ENCODE measurements around the gene EMP2.
"Not testable (repeated sequence)": the region's sequence is repeated elsewhere in the genome, so short reads cannot be mapped to it uniquely, and the experiment has no call there.

The EMP2 gene, protein sequence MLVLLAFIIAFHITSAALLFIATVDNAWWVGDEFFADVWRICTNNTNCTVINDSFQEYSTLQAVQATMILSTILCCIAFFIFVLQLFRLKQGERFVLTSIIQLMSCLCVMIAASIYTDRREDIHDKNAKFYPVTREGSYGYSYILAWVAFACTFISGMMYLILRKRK

DNA sequence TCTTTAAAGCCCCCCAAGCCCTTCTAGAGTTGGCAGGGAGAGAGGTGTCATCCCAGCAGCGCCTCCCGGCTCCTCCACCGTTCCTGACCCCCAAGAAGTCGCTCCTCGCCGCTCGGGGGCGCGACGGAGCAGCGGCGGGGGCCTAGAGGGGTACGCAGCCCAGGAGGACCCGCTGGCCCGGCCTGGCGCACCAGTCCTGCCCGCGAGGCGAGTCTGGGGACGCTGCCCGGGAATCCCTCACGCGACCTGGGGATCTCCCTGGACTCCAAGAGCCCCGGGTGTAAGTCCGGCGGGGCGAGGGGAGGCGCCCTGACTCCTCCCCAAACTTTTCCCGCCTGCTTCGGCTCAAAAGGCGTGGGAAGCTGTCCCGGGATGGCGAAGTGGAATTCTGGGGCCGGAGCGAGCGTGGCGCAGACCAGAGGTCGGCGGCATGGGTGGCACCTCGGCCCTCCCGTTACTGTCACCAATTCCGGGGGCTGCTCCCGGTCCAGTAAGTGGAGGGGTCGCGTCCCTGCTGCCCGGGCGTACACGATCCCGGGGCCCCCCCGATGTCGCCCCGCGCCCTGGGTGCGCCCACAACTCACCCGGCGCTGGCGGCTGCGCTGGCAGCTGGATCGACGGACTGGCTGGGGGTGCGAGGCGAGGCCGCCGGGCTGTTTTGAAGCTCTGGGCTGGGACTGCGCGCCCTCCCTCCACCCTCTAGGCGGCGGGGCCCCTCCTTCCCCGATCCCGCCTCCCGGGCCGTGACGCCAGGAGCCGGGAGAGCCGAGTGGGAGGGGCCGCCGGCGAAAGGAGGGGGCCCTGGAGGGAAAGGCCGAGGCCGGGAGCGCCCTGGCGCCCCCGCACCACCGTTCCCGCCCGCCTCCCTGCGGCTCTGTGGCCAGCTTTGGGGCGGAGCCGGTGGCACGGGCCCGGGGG, at the start of gene EMP2:
TSS of gene EMP2 (minus strand) at position 634 of the 918 bp plus-strand sequence. CDS start 32,981 bp downstream, outside the sequence.
- DNase-seq, result no peak

DNA sequence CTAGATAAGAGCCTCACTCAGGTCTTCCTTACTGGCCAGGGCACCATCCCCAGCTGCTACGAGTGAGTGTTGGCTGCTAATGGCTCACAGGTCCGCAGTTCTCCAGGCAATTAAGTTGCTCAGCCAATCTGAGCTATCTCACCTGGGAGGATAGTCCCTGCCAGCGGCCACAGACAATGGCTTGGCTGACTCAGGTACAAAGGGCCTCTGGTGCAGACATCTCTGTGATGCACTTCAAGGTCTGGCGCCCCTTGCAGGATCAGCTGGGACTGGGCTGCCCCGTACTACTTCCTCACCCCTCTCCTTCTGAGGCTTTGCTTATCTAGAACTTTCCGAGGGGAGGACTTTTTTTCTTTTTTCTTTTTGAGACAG, 49.2 kb upstream of the EMP2 start:
- no peak for DNase-seq

DNA sequence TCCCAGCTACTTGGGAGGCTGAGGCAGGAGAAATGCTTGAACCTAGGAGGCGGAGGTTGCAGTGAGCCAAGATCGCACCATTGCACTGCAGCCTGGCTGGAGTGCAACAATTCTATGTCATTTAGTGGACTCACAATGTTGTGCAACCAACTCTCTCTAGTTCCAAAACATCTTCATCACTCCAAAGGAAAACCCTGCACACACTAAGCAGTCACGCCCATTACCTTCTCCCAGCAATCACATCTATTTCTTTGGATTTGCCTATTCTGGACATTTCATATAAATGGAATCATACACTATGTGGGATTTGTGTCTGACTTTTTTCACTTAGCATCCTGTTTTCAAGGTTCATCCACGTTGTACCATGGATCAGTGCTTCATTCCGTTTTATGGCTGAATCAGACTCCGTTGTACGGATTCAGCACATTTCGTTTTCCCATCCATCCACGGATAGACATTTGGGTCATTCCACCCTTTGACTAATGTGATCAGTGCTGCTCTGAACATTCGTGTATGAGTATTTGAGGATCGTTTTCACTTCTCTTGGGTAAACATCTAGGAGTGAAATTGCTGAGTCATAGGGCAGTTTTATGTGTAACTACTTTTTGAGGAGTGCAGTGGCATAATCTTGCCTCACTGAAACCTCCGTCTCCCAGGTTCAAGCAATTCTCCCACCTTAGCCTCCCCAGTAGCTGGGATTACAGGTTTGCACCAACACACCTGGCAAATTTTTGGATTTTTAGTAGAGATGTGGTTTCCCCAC, 45.4 kb upstream of the EMP2 start:
- DNase-seq, result no peak

DNA sequence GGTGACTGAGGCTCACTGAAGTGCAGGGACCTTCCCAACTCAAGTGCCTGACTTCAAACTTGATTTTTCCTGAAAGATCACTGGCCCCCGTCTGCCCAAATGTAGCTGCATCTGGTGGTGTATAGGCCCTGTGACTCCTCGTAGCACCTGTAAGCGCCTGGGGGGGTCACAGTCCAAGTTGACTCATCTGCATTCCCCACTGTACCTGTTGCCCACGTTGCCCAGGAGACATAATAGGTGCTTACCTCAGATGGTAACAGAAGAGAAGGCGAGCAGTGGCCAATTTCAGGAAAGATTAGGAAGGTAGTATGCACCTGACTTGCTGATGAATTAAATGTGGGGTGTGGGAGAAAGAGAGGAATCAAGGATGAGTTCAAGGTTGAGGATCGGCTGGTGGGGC, 44.1 kb upstream of the EMP2 start:
- DNase-seq, result no peak

DNA sequence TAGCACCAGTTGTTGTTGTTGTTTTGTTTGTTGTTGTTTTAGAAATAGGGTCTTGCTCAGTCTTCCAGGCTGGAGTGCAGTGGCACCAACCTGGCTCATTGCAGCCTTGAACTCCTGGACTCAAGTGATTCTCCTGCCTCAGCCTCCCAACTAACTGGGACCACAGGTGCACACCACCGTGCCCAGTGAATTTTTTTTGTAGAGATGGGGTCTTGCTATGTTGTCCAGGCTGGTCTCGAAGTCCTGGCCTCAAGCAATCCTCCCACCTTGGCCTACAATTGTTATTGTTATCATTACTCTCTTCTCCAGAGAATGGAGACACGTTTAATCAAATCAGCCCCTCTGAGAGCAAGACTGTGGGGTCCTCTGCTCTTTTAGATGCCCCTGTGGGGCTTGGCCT, 42.7 kb upstream of the EMP2 start:
- no peak for DNase-seq

DNA sequence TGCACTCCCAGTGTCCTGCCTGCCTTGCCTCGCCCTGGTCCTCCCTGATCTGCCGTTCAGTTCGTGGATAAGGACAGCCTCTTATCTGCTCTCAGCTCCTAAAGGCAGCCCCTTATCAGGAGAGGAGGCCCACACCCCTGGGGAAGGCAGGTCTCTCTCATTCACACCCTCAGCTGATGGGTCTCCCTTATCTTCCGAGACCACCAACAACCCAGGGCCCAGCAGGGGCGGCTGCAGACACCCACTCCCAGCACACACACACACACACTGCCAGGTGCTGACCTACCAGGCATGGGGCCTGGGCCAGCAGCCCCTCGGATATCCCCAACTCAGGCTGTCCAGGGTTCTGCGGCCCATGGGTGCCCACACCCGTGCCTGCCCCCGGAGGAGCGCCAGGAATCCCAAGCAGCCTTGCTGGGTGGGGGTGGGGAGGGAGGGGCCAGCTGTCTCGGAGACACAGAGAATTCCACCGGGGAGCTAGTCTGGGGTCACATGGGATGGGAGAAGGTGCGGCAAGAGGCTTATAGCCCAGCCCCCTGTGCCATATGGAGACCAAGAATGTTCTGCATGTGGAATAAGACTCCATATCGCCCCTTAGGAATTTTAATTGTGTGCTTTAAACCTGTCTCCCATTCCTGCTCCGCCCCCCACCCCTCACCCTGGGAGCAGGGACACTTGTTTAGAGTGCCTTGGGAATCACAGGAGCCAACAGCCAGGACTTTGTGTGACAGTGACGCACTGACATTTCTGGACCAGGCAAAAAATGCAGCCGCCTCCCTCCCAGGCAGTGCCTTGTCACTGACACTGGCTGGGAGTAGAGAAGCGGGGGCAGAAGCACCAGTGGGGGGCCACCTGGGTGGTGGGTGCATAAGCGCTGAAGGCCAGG, 41.9 kb upstream of the EMP2 start:
- DNase-seq, result no peak

DNA sequence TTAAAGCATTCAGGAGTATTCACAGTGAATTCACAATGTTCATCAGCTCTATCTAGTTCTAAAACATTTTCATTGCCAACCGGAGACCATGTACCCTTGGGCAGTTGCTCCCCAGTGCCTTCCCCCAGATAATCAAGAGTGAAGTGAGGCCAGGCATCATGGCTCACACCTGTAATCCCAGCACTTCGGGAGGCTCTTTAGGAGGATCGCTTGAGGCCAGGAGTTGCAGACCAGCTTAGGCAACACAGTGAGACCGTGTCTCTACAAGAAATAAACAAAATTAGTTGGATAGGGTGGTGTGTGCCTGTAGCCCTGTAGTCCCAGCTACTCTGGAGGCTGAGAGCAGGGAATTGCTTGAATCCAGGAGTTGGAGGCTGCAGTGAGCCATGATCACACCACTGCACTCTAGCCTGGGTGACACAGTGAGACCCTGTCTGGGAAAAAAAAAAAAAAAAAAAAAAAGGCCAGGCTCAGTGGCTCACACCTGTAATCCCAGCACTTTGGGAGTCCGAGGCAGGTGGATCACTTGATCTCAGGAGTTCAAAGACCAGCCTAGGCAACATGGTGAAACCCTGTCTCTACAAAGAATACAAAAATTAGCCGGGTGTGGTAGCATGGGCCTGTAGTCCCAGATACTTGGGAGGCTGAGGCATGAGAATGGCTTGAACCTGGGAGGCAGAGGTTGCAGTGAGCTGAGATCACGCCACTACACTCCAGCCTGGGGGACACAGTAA, 41.0 kb upstream of the EMP2 start:
- not testable (repeated sequence) for DNase-seq

DNA sequence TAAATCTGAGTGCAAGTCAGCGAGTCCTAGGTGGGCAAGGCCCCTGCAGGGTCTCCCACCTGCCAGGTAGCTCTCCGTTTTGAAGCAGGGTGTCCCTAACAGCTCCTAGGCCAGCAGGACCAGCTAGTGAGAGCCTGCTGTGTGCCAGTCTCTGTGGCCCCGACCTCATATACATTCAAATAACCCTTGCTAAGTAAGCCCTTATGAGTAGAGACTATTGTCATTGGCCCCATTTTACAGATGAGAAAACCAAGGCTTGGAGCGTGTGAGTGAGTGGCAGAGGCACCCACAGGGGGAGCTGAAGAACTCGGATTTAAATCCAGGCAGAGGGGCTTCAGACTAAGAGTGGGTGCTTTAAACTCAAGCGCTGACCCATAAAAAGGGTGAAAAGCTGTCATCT, 39.7 kb upstream of the EMP2 start:
- DNase-seq, result no peak

DNA sequence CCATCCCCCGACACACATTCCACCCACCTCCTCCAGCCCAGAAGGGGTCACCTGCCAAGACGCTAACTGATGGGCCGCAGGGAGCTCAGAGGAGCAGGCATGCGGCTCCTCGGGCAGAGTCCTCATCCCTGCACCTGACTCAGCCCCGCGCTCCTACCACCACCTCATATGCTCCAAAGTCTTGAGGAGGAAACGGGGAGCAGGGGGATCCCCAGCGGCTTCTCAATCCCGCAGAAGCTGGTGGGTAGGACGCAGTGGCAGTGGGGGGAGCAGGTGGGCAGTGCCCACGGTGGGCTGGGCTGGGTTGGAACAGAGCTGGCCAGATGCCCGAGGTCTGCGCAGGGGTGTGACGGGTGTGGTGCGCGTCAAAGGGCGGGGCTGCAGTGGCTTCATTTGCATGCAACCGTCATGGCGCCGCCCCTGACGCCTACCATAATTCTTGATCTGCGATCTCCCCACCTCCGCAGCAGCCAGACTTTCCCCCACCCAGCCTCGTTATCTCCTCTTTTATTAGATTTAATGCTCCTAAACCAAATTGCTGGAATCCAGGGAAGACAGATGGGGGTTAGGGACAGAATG, 39.0 kb upstream of the EMP2 start:
- DNase-seq, result no peak

DNA sequence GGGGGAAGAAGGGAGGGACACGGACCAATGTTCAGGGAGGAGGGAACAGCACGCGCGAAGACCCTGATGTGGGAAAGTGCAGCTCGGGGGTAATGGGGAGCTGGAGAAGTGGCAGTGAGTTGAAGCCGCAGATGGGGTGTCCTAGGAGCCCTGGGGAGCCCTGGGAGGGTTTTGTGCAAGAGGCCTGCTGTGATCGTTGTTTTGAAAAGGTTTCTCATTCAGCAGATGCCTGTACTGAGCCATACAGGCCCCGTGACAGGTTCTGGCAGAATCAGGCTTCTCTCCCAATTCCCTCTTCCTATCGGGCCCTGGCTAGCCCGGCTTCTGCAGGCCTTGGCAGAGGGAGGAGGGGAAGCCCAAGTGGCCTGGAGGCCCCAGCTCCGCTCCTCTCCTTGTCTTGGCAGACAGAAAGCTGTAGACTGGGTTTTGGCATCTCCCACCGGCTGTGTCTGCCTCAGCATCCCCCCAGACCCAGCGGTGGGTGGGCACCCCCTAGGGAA, 38.4 kb upstream of the EMP2 start:
- DNase-seq, result no peak

DNA sequence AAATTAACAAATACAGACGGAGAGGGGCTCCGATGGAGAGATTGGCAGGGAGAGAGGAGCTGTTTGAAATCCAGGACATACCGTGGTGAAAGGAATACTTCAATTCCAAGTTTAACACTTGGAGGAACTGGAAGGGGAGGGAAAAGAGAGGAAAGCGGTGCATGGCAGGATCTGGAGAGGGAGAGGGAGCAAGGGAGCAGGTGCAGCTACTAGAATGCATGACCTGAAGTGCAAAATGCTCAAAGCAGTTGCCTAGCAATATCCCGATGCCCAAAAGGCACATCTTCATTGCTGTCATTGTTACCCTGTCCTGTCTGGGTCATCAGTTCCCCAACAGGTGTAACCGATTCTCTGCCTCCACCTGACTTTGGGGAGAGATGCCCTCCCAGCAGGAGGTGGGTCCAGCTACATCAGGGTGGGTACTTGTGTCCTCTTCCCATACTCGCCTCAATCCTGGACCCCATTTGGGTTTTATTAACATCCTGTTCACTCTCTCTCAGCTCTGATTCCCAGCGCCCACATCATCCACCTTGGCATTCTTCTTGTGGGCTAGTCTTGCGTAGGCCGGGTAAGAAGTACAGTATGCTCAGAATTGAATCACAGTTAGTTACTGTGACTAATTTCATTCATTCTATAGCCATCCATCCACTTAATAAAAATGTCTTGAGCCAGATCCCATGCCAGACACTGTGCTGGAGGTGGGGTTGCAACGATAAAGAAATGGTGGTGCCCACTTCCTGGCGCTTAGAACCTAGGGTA, 37.4 kb upstream of the EMP2 start:
- DNase-seq, result no peak

DNA sequence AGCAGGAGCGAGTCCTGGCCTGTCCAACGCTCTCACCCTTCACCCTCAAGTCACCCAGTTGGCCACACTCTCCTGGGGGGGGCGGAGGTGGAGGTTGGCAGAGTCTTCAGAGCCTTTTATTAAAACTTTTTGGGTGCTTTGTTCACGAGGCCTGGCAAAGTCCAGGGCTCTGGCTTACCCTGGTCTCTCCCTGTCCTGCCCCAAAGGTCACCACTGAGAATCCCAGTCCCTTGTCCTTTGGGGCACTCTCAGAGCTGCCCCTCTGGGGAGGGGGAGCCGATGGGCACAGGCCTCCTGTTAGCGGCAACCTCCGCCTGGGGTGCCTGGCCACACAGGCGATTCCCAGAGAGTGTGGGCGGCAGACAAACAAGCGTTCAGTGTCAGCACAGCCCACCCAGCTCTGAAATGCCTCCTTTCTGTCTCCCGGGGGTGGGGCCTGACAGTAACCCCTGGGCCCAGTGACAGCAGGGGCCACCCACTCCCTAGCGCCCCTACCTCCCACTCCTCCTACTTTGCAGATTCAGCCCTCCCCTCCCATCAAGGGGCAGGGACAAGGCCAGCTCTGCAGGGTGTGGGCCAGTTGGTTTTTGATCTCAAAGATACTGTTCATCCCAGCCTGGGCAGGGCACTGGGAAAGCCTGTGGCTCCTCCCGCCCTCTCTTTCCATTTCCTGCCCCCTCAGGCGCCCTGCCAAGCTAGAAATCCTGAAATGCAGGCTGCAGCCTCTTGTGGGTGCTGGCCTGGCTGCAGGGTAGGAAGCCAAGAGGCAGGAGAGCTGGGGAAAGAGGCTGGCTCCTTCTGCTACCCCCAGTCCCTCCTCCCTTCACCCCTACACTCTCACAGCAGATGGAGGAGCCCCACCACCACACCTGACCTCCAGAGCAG, 36.6 kb upstream of the EMP2 start:
- peak; percentile 48 for DNase-seq

DNA sequence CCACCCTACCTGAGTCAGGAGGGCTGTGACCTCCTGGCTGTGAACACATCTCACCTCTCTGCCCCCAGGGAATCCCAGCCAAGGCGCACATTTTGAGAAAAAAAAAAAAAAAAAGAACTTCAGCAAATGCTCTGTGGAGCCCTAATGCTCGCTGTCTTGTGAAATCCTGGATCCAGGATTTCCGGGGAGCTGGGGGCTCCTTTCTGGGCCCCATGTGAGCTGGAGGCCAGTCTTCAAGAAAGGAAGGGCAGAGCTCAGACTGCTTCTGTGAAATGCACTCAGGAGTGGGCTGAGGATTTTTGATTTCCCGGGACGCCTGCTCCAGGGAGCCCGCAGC, 36.0 kb upstream of the EMP2 start:
- no peak for DNase-seq

DNA sequence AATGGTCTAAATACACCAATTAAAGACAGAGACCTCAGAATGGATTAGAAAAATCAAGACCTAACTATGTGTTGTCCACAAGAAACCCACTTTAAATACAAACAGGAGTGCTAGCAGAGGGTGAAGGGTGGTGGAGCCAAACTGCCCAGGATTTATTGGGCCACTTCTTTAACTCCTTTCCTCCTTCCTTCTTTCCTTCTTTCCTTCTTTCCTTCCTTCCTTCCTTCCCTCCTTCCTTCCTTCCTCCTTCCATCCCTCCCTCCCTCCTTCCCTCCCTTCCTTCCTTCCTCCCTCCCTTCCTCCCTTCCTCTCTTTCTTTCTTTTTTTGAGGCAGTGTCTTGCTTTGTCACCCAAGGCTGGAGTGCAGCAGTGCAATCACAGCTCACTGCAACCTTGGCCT, 34.3 kb upstream of the EMP2 start:
- DNase-seq, result no peak

DNA sequence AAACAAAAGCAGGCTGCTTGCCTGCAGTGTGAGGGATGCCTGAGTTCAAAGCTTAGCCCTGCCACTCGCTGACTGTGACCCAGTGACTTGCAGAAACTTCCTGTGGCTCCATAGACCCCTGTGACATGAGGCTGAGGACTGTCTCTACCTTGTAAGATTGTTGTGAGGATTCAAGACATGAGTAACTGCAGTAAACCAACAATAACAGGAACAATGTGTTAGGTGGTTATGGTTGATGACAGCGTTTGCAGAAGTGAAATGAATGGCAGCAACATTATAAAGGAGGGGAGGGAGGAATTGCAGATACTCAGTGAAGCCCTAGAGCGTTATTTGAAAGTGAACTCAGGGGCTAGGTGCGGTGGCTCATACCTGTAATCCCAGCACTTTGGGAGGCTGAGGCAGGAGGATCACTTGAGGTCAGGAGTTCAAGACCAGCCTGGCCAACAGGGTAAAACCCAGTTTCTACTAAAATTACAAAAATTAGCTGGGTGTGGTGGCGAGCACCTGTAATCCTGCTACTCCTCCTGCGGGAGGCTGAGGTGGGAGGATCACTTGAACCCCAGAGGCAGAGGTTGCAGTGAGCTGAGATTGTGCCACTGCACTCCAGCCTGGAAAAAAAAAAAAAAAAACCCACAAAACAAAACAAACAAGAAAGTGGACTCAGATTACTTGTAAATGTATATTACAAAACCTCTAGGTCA, 33.5 kb upstream of the EMP2 start:
- DNase-seq, result no peak

DNA sequence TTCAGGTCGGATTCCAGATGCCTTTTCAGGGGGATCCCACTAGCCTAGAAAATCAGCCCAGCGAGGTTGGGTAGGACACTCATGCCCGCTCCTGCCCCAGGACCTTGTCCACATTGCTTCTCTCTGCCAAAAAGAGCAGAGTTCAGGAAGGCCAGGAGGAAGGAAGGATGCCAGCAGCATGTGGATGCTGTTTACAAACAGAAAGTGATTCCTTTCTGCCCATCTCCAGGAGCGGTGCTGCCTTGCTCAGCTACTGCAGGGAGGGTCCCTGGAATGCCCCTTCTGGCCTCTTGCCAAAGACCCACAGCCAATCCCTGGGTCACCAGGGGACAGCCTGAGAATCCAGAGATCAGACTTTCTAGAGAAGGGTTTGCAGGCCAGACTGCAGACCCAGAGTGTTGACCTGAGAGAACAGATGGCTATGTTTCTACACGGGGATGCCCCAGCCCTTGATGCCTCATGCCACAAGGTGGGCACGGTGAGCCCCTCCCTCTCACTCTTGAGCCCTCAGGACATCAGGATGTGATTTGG, 32.3 kb upstream of the EMP2 start:
- DNase-seq, result no peak

DNA sequence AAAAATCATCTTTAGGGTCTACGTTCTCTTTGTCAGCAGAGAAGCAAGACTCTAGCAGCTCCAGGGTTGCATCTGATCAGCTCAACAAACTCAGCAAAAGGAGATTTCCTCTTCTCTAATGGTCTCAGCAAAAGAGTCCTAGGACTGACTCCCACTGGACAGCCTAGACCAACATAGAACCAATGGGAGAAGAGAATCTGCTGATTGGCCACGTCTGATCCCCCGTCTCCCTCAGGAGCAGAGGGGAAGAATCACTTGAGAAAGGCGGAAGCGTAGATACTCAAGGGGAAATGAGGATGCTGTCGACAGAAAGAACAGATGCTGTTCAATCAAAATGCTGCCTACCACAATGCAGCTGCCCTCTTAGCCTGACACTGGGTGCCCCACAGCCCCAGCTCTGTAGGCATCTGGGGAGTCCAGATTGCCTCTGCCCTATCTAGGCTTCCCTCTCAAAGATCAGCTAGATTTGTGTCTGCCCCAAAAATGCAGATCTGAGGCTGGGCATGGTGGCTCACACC, 31.5 kb upstream of the EMP2 start:
- DNase-seq, result no peak

DNA sequence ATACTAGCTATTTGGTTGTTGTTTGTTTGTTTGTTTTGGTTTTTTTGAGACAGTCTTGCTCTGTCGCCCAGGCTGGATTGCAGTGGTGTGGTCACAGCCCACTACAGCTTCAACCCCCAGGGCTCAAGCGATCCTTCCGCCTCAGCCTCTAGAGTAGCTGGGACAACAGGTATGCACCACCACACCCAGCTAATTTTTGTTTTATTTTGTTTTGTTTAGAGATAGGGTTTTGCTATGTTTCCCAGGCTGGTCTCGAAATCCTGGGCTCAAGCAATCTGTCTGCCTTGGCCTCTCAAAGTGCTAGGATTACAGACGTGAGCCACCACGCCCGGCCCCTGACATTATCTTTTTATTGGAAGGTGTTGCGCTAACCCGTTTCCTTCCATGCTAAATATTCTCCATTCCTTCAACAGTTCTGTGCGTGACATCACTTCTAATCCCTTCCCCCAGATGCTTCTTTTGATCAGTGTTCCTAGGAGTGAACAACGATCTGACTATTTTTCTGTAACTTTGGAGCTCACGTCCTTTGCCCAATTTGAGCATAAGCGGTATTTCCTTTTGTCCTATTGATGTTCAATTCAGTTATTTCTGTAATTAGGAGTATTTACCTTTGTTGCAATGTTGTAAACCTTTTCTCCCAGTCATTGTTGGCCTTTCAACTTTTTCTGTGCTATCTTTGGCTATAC, 30.2 kb upstream of the EMP2 start:
- no peak for DNase-seq
